ENCODE results near the gene PRDM16.

Gene PRDM16

GRCh38 chr1:3292868-3293562 lies 224.0 kb downstream of the PRDM16 start:
- no peak for DNase-seq

DNA sequence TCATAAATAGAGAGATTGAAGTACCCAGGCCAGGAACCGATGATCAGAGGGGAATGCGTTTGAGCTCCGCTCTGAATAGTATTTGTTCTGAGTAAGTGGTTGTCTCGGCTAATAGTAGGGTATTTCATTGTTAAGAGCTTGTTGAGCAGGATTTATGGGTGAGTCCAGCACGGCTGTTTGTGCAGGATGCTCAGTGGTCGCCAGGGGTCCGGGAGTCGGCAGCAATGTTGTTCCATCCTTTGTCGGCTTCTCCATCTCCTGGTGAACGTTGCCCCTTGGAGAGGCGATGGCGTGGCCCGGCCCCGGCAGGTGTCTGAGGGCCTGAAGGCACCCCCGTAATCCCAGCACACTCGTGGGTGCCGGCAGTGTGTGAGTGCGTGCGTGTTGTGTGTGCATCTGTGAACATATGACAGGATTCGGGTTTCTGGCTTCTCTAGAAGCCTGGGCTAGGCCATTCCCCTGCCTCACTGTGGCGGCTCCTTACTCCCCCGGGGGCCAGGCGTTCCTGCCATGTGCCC lies 224.6 kb downstream of the PRDM16 start:
- no peak for DNase-seq

DNA sequence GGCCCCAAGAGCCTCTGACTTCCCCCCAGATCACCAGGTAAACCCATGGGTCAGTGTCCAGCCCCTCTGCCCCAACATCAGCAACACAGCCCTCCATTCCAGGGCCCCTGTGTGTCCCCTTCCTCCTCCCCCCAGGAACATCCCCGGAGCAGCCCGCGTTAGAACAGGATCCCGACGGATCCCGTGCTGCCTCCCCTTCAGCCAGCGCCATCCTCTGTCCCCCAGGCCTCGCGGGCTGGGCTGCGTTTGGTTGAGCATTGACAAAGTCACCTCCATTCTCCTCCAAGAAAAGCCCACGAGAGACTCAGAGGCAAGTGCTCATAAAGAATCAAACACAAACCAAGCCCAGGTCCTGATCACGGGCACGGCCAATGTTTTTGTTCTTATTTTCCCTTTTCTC lies 225.4 kb downstream of the PRDM16 start:
- DNase-seq = no peak

GRCh38 chr1:3295846-3296245 lies 226.8 kb downstream of the PRDM16 start:
- no peak for DNase-seq

GRCh38 chr1:3296326-3296725 lies 227.3 kb downstream of the PRDM16 start:
- DNase-seq = no peak

- no peak for DNase-seq
Observed at GRCh38 chr1:3296826-3297225, 227.8 kb downstream of the PRDM16 start.

DNA sequence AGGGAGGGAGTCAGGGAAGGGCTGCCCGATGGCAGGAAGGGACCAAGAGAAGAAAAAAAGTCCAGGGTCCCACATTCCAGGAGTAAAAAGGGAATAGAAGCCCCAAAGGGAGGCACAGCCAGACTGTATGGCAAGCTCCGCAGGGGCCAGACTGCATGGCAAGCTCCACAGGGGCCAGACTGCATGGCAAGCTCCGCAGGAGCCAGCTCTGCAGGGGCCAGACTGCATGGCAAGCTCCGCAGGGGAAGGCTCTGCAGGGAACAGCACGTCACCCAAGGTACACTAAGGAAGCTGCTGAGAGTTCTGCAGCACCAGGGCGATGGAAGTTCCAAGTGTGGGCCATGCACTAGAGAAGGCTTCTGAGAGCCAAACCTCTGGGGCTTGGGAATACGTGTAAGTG lies 228.8 kb downstream of the PRDM16 start:
- no peak for DNase-seq

GRCh38 chr1:3298197-3298596 lies 229.2 kb downstream of the PRDM16 start:
- no peak for DNase-seq

DNA sequence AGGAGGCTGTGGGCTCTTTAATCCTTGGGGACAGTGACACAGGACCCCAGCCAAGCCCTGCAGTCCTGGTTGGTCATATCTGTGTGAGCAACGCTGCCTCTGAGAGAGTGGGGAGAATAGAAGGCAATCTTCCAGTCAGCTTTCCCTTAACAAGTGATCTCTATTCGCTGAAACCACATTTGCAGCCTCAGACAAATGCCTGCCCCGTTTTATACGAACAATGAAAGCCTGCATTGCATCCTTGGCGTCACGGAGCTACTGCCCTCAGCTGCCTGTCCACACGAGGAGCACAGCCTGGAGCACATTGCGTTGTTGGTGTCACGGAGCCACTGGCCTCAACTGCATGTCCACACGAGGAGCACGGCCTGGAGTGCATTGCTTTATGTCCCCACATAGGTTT lies 235.2 kb downstream of the PRDM16 start:
- no peak for DNase-seq

DNA sequence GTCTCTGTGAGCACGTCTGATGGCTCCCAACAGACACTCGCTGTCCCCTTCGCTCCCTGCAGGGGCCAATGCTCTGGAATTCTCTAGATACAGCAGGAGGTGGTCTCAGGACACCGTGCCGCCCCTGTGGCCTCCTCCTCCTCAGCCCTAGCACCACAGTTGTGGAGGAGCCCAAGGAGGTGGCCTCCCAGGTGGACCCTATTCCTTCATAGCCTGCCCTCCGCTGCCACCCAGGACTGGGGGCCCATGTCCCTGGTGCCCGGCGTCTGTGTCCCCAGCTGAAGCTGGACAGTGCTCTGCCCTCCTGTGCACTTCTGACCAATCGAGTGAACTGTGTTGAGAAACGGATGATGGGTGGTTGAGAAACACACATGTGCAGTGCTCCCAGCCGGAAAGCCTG lies 235.7 kb downstream of the PRDM16 start:
- DNase-seq = no peak

DNA sequence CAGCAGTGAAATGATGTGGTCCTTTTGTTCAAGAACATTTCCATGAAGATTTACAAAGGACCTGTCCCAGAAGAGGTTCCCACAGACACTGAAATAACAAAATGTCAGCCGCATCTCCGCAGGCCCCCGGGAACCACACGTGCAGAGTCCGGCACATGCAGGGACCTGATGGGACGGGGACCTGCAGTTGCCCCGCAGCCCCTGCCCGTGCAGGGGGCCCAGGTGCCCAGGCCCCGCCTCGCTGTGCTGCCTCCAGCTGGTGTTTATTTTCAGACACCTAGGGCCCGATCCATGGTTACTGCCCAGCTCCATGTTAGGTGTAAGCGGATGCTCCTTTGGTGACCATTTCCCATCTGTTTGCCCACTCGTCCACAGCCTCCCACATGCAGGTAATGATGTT lies 236.2 kb downstream of the PRDM16 start:
- no peak for DNase-seq

DNA sequence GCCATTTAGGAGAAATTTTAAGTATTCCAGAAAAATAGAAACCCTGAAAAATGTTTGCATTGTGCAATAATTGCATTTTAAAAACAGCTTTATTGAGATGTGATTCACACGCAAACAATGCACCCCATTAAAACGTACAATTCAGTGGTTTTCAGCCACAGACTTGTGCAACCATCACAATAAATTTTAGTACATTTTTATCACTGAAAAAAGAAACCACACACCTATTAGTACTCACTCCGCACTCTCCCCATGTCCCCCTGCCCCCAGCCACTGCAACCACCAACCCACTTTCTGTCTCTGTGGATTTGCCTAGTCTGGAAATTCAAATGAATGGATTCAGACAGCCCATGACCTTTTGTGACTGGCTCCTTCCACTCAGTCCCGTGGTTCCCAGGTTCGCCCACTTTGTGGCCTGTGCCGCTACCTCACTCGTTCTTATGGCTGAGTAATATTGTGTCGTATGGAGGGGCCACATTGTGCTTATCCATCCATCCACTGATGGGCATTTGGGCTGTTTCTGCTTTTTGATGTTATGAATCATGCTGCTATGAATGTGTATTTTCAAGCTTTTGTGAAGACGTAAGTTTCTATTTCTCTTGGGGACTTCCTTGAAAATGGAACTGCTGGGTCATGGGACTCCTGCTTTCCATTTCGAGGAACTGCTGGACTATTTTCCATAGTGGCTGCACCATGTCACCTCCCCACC lies 237.7 kb downstream of the PRDM16 start:
- no peak for DNase-seq

- DNase-seq = no peak
Observed at GRCh38 chr1:3307359-3307758, 238.4 kb downstream of the PRDM16 start.

DNA sequence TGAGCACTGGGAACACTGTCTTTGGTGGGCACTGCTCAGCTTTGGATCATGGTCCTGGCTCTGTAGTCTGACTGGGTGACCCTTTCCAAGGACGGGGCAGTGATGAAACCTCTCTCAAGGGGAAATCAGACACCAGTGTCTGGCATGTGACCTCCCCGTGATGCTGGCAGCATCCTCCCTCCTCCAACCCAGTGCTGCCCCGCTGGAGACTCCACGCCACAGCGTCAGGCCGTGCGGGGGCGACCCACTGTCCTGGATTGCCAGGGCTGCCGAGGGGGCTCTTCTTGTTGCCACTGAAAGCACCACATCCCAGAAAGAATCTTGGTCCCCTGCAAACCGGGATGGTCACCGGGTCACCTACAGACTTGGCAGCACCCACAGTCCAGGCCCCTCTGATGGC lies 239.1 kb downstream of the PRDM16 start:
- no peak for DNase-seq

DNA sequence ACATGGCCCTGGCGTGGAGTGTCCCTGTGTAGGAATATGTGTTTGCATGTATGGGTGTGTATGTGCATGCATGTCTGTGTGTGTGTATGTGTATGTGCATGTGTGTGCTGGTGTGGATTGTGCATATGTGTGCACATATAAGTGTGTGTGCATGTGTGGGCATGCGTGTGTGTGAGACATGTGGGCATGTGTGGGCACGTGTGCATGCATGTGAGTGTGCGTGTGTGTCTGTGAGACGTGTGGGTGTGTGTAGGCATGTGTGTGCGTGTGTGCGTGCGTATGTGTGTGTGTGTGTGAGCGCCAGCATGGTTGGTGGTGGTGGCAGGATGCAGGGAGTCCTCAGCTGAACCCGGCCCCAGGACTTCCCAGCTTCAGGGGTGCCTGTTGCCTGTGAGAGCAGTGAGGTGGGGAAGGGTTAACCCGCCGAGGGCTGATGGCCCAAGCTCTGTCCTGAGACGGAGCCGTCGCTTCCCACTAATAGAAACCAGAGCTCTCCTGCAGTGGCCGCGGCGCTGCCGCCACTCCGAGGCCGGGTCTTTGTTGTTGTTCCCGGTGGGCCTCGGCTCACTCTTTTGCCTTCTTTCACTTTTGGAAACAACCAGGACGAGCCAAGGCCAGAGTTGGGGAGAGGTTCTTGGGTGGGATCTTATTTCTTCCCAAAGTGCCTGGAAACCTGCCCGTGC lies 241.9 kb downstream of the PRDM16 start:
- no peak for DNase-seq

- no peak for DNase-seq
Observed at GRCh38 chr1:3311711-3312110, 242.7 kb downstream of the PRDM16 start.

DNA sequence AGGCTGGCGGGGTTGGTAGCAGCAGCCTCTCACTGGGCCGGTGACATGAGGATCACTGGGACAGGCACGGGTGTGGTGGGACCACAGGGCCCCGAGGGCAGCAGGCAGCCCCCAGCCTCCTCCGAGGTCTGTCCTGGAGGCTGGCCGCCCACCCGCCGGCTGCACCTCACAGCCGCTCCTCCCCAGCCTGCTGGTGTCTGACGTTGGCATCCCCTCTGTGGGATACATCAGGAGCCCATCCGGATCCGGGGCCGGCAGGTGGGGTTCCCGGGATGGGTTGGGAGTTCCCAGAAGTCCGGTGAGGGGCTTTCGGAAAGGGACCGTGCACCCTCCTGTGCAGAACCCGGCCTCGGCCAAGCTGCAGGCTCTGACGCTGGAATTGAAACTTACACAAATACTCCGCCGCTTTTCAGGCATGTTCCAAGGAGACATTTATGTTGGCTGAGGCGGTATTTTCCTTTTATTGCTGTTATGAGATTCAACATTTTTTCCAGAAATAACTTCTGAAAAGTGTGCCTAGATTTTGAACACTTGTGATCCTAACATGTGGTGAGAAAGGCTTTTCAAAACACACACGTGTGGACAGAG lies 243.4 kb downstream of the PRDM16 start:
- DNase-seq = no peak

DNA sequence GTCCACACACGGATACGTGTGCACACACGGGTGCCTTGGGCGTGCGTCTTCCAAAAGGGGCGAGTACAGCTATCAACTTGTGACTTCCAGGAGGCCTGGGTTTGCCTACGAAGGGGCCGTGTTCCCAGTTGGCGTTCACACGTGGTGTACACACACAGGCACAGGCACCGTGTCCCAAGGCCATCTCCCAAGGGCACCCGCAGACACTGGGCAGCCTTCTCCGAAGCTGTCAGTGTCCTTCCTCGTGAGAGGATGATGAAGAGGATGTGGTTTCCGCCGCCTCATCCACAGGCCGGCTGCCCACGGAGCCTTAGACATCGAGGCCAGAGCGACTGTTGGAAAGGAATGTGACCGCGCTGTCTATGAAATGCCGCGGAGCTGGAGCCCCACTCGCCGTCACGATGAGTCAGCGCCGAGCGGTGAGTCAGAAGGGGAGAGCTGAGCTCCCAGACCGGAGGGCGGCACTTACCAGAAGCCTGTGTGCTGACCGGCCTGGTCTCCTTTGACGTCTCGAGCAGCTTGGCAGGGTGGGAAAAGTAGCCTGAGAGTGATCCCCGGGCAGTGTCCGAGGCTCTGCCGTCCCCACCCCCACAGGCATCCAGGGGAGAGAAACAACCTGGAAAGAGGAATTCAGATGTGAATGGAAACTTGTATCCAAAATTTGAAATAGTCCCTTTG lies 244.0 kb downstream of the PRDM16 start:
- DNase-seq = no peak

DNA sequence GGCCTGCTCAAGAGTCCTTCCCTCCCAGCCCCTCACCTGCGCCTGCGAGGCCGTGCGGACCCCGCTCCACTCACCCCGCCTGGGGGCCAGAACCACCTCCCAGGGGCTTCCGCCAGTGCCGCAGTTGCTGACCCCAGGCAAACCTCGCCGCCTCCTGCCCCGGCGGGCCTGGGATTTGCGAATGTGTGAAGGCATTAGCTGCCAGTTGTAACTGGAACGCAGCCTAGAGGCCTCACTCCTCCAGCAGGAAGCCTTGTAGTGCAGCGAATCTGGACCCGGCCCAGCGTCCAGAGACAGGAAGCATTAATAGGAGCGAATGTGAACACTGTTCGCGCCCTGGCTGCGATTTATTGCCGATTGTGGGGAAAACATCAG lies 244.6 kb downstream of the PRDM16 start:
- DNase-seq = no peak

GRCh38 chr1:3314491-3315381 lies 245.7 kb downstream of the PRDM16 start:
- DNase-seq = no peak

DNA sequence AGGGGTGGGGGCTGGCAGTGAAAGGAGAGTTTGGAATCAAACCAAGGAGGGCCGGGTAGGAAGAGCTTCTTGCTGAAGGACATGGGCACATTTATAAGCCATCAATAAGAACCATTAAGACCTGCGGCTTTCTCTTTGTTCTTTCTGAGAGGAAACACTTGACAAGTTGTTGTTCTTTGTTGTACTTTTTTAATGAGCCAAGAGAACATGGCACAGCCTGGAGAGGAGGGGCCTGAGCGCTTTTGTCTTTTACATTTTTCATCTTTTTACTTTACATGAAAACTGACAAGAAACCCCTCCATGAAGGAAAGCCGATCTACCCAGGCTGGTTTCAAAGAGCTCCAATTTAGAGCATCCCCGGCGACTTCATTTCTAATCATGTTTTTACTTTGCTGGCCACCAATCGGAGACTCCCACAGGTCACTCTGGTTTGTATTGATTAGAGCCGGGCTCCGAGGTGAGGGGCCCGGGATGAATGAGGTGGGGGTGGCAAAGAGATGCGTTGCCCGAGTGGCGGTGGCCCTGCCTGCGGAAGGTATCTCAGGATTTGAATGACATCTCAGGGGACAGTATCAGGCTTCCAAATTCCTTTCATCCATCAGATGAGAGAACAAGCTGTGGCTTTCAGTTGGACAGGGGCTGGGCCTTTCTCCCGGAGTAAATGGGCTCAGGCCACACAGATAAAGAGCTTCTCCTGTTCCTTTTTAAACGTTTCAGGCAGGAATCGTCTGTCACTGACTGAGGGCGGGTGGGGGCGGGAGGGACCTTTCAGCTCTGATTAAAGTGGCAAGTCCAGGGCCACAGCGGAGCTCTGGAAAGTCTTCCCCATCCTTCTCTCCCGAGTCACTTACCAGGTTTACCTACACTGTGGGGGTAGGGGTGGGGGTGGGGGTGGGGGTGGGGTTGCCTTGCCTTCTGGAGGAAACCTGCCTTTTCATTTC lies 246.7 kb downstream of the PRDM16 start:
- no peak for DNase-seq
